H4 (cell line): Measurements from ENCODE around the gene CHST15. TPM values are rescaled to one million over a fixed set of nuclear protein-coding genes. Genes with fewer than 3 reads are reported as not detected.
A peak's percentile ranks its signal among the peaks of the same experiment; 100 is the strongest.

Experiments
- DNase-seq: peaks from one replicate; pipeline ENCODE4 v3.0.0-alpha.2; 2015; ENCODE audit warnings: low spot score
- total RNA-seq: library from RNA; depleted of rRNA; stranded (reverse); fragments of >200 nt; shearing (Covaris generic); gene quantifications from 2 replicates; pipeline ENCODE4 v1.2.3, GENCODE V29; 2014

Gene CHST15
- total RNA-seq, 1 experiment from 2014 or later: 4.0 TPM

DNA sequence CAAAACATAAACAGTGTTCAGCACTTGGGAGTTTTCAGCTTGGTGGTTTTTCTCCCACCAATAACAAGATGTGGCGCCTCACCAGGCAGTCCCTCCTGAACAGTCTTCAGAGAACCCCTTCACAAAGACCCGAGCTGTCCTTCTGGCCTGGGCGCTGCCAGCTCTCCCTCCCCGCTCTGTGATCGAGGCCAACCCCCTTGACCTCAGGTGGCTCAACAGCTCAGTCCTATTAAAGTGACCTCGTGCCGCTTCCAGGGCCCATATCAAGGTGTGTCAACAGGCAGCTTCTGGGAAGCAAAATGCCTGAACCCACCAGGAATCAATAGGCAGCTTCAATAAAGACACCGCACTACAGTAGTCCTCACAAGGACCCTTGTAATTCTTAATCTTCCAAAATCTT, 63.3 kb downstream of the CHST15 start:
- DNase-seq: no peak

DNA sequence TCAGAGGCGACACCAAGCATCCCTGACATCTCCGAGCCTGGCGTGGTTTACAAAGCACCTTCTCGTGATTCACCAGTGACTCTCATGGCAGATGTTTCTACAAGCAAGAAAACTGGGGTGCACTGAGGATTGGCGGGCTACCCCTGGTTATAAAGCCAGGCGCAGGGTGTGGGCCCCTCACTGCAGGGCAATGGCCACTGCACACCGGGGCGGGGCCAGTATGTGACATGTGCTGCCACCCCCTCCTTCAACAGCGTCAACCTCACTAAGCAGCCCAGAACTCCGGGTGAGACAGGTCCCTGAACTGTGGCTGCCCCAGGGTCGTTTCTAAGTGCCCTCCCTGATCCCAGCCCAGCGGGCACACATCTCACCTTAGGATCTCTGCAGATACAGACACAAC, 63.8 kb downstream of the CHST15 start:
- DNase-seq: no peak

DNA sequence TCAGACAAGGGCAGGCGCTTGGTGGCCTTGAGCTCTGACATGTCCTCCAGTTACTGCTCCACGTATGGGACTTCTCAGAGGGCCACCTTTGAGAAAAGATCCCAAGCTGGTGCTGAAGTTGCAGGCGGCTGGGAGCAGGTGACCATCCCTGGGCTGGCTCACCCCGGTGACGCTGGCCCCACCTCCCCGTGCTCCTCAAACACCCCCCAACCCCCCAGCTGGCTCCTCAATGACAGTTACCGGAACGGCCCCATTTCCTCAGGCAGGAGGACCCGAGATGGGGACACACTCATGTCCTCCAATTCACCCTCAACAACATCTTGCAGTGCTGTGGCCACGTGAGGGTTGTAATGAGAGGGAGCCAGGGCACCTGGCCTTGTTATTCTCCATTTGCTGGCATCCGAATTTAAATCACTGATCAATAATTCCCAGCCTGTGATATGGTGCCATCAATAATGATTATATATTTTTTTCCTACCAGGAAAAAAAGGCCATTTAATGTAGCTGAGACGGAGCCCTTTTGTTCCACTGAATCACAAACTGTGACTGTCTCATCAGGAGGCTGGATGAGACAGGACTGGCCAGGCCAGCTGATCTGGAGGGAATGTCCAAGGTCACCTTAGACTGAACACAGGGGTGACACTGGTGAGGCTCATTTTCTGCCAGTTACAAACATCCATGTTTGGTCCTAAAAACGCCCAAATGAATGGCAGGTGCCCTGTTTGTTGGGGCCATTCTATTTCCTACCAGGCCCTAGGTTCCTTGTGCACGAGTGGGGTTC, 64.5 kb downstream of the CHST15 start:
- no peak for DNase-seq

DNA sequence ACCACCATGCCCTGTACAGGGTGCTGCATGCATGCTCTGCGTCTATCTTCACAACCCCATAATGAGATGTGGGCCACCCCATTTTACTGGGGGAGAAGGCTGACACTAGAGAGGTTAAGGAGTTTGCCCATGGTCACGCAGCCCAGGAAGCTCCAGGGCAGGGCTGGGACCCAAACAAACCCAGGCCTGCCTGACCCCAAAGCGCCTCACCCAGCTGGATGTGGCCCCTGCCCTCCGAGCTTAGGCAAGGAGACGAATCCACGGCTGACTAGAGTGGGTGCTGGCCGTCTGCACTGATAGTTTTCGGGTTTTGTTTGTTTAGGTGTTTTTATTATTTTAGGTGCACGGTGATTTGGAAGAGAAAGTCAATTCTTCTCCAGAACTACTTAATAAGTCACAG, 65.7 kb downstream of the CHST15 start:
- no peak for DNase-seq

DNA sequence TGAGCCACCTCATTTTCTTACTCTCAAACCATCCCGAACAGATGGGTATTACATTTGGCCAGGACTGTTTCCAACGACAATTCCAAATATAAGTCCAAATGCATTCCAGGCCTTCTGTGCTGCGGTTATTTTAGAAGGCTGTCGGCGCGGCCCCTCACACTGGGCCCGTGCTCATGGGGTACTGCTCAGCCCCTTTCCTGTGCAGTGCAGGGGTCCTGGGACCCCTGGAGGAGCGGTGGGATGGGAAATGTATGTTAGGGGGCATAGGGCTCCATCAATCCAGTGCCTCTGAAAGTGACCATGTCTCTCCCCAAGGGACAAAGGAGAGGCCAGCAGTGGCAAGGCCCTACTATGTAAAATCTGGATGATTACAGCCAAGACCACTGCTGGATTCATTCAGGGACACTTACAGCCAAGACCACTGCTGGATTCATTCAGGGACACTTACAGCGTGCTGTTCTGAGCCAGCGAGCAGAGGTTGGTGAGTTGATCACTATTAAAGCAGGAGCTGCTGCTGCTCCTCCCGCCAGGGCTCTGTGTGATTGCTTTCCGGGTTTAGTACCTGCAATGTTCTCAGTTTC, 66.3 kb downstream of the CHST15 start:
- no peak for DNase-seq

DNA sequence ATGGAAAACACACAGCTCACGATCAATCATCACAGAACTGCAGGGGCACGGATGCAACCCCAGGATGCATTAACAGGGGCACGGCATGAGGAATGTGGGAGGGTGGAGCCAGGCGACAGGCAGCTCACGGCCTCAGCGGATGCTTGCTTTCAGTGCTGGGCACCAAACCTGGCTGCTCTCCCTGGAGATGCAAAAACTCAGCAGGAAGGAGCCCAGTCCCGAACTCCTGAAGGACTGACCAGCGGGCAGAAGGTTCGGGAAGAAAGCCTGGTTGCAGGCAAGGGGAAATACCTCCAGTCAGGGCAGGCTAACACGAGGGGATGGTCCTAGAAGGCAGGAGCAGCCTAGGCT, 66.8 kb downstream of the CHST15 start:
- no peak for DNase-seq

DNA sequence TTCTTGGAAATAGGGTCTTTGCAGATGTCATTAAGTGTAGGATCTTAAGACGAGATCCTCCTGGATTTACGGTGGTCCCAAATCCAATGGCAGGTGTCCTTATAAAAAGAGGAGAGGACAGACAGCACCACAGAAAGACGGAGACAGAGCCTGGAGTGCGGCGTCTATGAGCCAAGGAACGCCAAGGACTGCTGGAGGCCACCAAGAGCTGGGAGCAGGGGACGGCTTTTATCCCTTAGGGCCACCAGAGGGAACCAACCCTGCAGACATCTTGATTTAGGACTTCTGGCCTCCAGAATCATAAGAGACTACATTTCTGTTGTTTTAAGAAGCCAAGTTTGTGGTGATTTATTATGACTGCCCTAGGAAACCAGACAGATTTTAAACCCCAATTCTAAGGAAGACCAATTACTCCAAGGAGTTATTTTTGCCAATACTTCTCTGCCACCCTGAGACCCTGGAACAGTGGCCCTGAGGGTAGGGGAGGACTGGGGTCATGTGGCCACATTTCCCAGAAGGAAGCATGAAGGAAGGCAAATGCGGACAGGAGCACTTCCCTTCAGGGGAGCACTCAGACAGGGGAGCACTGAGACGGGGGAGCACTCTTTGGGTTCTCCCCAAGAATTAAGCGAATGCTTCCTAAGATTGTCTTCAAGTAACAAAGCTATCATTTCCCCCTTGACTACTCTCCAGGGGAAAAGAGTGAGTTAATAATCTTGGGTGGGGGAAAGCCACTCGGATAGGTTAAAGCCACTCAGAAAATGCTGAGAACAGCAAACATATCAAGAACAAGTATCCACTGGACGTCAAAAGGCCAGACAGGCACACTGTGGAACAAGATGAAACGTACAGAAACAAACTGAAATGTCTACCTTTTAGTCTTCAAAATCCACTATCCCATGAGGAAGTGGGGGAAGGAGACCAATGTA, 67.5 kb downstream of the CHST15 start:
- DNase-seq: peak; percentile 24

DNA sequence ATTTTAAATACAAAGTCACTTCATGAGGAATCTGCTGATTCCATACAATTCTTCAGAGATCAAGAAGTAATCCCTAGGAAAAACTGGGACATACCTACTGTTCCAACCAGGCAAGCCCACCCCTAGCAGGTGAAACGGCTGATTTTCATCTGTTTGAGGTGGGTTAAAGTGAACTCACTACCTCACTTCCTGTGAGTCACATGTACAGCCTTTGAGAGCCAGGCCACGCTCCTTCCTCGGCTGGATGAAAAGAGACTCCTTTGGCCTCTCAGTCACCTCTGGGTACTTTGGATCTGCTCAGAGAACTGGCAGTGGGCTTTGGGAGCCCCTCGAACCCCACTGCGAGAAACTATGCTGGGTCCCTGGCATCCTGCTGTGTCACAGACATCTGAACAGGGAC, 68.2 kb downstream of the CHST15 start:
- peak; percentile 19 for DNase-seq

DNA sequence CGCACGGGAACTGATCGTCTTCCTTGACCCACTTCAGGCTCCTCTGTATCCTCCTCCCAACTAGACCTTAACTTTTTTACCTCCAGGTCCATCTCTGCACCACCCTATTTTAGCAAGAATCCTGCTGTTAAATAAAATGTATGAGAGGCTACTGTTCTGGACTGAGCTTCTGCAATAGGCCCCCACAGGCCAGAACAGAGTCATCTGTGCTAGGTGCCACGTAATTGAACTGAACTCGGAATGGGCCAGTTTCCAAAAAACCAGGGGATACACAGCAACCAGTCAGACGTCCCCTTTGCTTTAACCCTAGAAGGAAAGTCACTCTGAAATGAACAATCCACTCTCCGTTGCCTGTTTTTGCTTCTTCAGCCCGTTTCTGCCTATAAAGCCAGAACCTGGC, 71.3 kb downstream of the CHST15 start:
- no peak for DNase-seq

DNA sequence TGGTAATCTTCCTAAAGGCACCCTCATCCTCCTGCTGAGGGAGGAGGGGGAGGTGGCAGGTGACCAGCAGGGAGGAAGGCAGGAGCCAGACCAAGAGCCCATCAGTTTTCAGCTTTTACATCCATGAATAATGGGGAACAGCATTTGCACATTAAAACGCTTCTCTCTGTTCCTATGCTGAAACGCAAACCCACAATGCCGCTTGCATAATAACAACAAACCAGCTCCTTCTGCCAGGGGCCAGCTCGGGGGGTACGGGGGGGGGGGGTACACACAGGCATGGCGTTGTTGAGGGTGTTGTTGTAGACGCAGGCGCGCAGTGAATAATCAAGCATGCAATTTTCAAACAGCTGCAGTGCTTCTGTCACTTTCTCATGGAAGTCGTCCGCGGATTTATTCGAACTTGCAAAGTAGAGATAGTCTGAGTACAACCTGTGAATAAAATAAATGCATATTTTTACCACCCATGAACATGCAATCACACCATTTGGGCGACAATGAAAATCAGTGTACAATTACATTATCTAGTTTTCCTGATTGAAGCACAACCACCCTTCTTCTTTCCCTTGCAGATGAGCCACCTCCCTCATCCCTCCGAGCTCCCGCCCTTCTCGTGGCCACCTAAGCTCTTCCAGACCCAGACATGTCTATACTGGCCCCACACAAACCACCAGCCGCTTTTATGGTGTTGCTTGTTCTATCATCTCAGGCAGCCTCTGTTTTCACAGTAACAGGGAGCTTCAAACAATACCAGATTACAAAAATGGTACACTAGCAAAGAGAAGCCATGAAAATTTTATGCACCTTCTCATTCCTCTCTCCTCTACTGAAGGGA, 72.2 kb downstream of the CHST15 start:
- no peak for DNase-seq

DNA sequence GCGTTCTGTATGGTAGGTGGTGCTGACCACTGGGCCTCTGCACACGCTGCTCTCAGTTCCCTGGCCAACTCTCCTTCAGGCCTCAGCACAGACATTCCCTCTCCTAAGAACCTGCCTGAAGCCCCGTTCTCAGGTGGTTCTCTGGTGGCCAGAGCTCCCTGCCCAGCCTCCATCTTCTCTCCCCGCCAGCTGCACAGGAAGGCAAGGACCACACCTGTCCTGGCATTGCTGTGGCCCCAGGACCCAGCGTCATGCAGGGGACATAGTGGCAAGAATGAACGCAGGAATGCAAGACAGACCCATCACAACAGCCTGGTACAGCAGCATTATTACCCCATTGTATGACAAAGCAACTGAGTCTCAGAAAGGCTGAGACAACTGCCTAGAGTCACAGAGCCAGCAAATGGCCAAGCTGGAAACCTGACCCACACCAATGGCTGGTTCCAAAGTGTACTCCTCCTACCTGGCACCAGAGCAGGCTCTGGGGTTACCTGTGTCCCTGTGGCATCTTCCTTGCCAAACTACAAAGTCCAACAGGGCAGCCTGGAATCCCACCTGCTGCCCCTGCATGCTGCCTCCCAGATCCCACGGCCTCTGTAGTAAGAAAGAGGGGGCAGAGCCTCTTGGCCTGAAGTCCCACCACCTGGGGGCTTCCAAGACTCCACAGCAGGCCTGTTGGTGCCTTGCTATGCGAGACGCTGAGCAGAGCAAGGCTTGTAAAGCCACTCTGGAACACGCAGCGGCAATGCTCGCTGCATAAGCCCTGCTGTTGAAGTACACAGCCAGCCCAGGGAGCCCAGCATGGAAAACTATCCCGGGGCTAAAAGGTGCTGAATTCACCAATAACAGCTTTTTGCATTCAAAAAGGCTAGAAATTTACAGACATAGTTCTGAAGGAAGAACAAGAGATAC, 73.3 kb downstream of the CHST15 start:
- no peak for DNase-seq

DNA sequence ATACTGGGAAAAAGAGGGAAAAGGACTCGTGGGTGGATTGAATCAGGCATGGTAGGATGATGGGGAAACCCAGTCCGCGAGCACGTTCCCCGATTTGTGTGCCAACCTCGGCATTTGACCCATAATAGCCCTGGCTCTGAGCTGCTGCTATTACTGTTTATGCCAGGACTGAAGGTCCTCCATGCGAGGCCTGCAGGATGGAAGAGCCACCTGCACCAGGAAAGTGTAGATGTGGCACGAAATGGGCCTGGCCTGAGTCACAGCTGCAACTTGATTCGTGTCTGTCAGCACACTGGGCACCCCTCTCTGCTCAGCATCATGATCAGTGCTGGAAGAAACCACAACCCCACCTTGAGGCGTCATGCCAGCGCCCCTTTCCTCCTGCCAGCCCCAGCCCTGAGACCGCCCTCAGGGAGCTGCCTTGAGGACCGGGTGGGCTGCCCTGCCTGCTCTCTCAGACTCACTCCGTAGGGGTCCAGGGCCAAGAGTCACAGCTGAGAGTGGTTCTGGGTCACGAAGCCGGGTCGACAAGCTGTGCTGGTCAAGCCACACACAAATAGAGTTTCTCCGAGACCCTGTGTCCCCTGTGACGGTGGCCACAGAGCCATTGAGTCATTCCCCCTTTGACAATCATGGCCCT, 74.4 kb downstream of the CHST15 start:
- DNase-seq: no peak

DNA sequence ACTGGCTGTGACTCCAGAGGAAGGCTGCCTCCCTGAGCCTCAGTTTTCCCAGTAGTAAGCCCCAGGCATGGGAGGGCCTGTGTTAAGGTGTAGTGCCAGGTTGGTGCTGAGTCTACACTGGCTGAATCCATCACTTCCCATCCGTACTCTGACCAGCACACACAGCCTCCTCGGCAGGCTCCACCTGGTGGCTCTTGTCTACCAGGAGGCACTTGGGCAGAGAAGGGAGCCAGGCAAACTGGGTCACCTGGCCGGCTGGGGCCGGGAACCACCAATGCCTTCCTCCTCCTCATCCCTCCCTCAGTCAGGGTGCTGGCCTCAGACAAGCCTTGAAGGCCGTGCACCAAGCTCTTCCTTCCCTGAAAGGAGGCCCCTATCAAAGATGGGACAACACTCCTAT, 75.7 kb downstream of the CHST15 start:
- no peak for DNase-seq

DNA sequence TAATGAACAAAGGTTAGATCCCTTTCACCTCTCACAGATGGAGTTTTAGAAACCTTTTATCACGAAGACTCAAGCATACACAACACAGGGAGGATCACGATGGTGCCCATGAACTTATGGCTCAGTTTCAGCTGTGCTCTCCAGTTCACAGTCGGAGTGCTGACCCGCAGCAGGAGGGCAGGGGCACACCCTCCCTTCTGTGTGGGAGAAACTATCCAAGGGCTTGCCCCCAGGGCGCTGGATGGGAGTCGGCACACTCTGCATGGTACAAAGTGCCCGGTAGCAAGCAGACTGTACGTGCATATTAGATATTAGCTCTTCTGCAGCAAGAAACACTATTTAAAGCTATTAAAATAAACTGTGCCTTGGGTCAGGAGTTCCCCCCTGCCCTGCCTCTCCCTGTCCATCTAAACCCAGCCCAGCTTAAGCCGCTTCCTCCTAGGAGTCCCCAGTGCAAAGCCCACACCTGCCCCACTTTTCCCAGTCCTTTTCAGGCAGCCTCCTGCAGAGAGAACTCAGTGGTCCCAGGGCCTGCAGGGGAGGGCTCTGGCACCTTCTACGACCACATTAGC, 76.5 kb downstream of the CHST15 start:
- DNase-seq: no peak

DNA sequence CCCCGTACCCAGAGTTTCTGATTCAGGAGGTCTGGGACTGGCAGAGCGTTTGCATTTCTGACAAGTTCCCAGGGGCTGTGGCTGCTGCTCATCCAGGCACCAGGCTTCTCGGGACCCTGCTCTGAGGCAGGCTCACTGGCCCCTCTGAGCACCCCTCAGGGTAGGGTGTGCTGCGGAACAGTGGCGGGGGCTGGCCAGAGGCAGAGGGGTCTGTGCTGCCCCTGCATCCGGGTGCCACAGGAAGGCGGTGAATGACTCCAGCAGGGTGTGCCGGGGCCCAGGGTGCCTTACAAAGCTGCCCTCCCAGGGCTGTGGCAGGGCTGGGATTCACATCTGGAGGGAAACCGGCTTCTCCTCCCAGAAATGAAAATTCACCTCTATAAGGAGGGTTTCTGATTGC, 77.4 kb downstream of the CHST15 start:
- no peak for DNase-seq

DNA sequence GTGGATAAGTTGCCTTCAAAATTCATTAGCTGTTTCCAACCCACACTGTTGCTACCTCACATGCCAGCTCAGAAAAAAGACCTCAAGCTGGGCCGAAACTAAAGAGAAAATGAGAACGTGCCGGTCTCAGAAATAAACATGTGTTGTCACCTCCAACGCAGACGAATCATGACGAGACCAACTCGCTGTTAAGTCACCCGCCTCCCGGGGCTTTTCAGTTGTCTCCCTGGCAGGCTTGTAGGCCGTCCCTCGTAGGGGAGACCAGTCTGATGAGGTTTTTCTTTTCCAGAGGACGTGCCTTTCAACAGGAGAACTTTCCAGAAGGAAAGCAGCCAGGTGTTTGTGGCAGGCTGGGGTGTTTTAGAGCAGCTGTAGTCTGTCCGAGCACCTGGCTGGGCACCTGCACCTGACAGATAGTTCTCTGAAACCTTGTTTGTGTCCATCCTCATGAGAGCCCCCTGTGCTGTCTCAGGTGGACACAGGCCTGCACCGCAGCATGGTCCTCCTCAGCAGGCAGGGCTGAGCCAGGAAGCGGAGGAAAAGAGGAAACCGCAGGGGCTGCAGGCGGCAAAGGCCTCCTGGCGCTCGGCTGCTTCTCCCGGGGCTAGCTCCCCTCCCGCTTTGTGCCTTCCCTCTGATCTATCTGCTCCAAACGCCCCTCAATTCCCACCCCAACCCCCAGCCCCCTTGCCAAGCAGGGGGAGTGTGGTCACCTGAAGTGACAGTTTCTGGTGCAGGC, 78.8 kb downstream of the CHST15 start:
- no peak for DNase-seq

DNA sequence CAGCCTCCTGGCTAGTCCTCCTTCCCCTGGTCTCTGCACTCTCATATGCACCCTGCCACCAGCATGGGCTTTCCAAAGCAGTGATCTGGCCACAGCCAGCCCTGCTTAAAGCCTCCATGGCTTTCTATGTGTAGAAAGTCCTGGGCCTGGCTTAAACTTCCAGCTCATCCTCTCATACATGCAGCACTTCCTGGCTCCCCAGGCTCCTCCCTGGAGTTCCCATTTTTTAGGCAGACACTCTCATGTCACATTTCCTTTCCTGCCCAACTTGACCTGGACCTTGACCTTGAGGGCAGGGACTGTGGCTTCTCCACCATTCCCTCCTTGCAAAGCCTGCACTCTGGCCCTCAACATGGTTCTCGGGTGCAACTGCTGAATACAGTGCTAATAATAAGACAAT, 79.5 kb downstream of the CHST15 start:
- DNase-seq: no peak

DNA sequence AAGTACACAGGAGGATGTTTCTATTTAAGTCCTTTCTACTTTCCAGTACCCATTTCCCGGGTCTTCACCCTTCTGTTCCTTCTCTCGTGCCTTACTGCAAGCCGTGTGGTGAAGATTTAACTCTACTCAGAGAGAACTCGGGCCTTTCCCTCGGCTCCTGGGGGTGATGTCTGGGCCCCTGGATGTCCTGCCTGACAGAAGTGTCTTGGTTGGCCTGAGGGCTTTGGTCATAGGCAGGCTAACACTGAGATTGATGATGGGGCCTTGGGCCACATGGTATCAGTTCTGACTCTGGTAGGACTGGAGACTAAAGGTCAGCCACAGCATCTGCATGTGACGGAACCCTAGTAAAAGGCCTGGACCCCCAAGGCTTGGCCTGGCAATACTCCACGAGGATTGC, 80.4 kb downstream of the CHST15 start:
- no peak for DNase-seq

DNA sequence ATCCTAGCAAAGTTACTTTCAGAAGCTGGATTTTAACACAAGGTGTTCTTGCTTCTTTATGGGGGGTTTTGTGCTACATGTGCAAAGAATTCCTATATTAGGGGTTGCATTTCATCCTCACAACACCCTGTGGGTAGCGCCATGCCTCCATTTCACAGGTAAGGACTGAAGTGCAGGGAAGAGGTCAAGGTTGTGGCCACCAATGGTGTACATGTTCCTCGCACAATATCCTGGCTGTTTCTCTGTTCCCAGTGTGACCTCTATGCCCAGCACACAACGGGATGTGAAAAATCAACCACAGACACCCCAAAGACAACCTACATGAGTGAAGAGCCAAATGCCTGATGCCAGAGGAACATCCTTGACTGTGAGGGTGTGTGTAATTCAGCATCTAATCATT, 80.8 kb downstream of the CHST15 start:
- no peak for DNase-seq
